AG10803 (cell line): ENCODE measurements around the gene VPS41.

Source experiments
- DNase-seq: peaks from one replicate; pipeline ENCODE4 v3.0.0; 2010; ENCODE audit warnings: low read depth
- H3K4me3 ChIP-seq: 2 replicates; pipeline ENCODE4 v1.5.1; 2011; ENCODE audit warnings: mild to moderate bottlenecking, low read length, control low read depth
- TF ChIP-seq, protein P1 (sequence below): conservative IDR thresholded peaks from 2 replicates; pipeline ENCODE4 v1.5.1; 2011; ENCODE audit warnings: mild to moderate bottlenecking, low read length, control low read depth, inconsistent platforms

The VPS41 gene

DNA sequence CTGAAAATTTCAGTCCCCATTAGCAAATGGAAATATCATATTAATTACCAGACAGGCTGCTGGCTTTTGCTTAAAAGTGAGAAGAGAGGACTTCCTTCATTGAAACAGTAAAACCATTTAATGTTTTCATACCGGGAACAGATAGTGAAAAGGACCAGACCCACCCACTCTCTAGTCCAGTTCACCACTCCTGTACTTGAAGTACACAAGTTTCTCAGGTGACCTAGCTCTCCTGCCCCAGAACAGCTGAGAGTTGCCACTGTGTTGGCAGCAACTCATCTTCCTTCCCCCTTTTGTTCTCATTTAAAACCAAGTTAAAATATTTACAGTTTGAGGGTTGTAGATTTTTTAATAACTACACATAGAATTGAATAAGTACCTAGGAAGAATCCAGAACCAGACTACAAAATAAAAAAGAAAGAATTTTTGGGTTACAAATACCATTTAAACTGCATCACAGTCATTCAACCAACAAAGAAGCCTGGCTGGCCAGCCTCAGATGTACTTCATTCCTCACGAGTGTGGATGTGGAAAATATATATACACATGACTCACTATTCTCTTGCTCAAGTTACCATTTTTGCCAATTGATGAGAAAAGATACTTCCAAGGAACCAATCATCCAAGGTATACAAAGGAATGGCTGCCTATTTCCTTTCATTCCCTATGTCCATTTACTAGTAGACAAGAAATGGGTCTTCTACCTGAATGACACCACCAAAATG, 68.1 kb downstream of the VPS41 start:
- TF ChIP-seq, protein P1, sequence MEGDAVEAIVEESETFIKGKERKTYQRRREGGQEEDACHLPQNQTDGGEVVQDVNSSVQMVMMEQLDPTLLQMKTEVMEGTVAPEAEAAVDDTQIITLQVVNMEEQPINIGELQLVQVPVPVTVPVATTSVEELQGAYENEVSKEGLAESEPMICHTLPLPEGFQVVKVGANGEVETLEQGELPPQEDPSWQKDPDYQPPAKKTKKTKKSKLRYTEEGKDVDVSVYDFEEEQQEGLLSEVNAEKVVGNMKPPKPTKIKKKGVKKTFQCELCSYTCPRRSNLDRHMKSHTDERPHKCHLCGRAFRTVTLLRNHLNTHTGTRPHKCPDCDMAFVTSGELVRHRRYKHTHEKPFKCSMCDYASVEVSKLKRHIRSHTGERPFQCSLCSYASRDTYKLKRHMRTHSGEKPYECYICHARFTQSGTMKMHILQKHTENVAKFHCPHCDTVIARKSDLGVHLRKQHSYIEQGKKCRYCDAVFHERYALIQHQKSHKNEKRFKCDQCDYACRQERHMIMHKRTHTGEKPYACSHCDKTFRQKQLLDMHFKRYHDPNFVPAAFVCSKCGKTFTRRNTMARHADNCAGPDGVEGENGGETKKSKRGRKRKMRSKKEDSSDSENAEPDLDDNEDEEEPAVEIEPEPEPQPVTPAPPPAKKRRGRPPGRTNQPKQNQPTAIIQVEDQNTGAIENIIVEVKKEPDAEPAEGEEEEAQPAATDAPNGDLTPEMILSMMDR = no peak
- H3K4me3 ChIP-seq = no peak overlapping the region
- DNase-seq = peak; percentile 87

DNA sequence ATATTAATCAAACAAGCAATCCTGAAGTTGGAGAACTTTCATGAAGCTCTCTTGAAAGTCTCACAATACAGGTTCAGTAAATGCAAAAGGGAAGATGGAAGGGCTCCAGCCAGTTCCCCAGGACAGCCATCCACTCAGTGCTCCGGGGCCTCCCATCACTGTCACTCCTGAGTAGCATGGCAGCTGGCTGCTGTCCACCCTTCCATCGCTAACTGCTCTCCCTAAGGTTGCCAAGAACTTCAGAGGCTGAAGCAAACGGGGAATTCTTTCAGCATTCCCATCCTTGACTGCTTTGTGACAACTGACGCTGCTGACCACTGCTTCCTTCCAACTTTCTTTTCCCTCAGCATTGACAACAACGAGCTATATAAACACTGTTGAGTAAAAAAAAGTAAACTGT, 69.1 kb downstream of the VPS41 start:
- H3K4me3 ChIP-seq = no peak overlapping the region
- TF ChIP-seq, protein P1 = no peak
- no peak for DNase-seq

DNA sequence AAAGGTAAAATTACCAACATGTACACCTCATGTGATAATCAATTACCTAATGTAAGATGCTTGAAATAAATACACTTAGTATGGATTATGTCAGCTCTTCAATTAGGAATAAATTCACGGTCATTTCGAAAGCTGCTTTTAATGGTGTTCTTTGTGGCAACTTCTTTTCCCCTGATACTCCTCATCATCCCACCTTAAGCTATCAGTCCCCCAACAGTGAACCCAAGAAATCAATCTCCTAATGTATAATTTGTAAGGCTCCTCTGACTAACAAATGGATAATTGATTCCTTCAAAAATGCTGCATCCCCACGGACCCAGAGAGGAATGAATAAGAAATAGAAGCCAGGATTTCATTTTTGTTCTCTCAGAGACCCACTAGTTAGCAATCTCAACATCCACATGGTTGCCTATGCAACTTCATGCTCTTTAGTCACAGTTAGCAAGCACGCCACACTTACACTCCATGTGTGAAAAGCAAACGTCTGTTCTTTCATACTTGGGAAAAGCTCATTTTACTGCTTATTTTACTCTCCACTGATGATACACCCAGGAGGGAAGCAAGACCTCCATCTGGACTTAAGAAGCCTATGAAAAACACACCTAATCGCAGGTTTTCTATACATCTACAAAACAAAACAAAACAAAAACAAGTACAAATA, 70.1 kb downstream of the VPS41 start:
- no peak for DNase-seq
- no peak overlapping the region for H3K4me3 ChIP-seq
- TF ChIP-seq, protein P1 = no peak

DNA sequence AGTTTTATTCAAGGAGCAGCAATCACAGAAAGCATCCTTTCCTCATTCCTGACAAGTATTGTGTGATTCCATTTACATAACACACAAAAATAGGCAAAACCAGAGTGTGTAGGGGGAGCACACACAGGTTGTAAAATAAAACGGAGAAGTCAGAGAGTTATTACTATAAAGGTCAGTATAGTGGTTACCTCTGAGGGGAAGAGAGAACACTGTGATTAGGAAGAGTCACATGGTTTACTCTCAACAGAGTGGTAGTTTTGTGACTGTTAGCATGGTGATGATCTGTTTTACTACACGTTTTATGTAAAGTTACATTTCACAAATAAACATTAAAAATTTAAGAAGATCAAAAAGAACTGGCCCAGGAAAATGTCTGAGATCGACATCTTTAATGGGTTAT, 74.6 kb downstream of the VPS41 start:
- TF ChIP-seq, protein P1 = no peak
- no peak overlapping the region for H3K4me3 ChIP-seq
- DNase-seq = no peak

DNA sequence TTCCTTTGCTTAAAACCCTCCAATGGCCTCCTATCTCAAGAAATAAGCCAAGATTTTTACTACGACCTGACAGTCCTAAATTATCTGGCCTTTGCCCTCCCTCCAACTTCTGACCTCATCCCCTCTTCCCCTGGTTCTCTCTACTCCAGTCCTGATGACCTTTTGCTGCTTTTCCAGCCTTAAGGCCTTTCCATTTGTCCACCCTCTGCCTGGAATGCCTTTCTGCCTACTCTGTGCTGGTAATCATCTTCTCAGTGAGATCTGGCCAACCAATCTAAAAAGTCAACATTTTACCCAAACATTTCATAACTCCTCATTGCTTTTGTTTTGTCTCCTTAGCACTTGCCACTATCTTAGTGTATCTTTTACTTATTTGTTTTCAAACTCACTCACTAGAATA, 75.7 kb downstream of the VPS41 start:
- TF ChIP-seq, protein P1 = no peak
- no peak for DNase-seq
- no peak overlapping the region for H3K4me3 ChIP-seq

DNA sequence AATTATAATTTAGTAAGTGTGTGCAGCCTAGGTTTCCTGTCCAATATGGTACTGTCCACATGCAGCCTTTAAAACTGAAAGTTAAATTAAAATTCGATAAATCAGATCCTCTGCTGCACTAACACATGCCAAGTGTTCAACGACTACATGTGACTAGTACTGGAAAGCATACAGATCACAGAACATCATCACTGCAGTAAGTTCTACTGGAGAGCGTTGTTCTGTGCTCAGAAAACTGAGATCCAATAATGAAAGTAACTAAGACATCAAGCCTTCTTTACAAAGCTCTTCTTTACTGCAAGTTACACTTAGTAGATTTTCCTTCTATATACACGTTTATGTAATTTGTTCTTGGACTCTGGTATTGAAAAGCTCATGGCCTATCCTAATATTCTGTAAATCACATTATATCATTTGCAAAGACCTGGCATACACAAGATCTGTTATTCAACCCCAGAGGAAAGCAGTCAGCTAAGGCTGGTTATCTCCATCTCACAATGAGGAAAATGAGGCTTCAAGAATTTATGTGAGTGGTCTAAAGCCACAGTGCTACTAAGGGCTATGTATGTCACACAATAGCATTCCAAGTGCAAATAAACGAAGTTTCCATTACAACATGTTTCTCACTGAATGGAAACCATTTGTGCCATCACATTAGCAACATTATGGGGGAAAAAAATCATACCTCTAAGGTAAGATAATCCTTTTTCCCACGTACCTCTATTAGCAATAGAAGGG, 77.6 kb downstream of the VPS41 start:
- TF ChIP-seq, protein P1 = no peak
- peak; percentile 43 for DNase-seq
- H3K4me3 ChIP-seq = peak overlapping the region; percentile 2; the same call in 1 of the 2 replicates
